Measurements from ENCODE around the gene VPS13C.
"Not testable (repeated sequence)": the region's sequence is repeated elsewhere in the genome, so short reads cannot be mapped to it uniquely, and the experiment has no call there.

Gene VPS13C

GRCh38 chr15:62069551-62069950 is 9.3 kb upstream of the VPS13C start:
- no peak for DNase-seq (ENCODE audit: low spot score)

- DNase-seq (ENCODE audit: low spot score): no peak
Observed at GRCh38 chr15:62068810-62069167, 8.5 kb upstream of the VPS13C start.

DNA sequence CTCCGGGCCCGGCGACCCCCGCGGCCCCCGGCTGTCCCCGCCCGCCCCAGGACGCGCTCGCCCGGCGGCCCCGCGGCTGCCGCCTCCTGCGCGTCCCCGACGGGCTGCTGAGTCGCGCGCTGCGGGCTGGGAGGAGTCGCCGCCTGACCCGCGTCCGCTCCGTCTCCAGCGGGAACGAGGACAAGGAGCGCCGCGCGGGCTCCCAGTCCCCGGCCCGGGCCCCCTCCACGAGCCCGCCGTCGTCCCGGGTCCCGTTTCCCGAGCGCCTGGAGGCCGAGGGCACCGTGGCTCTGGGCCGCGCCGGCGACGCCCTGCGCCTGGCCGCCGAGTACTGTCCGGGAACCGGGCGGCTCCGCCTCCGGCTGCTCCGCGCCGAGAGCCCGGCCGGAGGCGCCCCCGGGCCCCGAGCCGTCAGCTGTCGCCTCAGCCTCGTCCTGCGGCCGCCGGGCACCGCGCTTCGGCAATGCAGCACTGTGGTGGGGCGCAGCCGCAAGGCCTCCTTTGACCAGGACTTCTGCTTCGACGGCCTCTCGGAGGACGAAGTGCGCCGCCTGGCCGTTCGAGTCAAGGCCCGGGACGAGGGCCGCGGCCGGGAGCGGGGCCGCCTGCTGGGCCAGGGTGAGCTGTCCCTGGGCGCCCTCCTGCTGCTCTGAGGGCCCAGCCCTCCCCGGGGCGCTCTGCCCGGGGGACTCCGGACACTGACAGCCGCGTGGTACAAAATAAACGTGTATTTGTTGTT is 8.0 kb upstream of the VPS13C start:
- DNase-seq (ENCODE audit: low spot score): no peak

- no peak for DNase-seq (ENCODE audit: low spot score)
Observed at GRCh38 chr15:62067448-62068044, 7.3 kb upstream of the VPS13C start.

DNA sequence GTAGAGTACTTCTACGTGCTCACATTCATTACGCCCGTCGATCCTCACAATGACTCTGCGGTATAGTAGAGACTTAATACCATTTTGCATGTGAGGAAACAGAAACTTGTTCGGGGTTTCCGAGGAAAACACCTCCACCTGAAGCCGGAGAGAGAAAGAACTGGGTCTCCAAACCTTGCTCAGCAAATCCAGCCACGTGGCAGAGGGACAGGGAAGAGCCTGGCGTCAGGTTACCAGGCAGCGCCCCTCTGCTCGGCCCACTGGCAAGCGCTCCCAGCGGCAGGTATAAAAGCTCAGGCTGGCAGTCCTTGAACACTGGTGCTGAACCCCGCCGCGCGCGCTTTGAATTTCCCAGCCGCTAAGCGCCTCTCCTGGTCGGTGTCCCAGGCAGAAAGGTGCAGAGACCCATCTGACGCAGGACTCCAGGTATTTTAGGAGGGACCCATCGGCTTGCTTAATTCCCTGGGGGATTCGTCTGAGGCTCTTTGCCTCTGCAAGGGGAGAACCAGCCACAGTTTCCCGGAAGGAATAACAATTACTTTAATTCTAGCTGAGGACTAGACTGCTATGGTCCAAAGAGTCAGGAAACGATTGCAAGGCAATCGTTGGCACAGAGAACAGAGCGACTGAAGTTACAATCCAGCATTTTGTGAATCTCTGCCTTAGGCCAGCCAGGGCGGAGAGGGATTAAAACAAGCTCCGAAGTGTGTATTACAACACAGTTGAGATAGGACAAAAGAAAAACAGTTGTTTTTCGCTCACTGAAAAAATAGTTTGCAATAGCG is 6.6 kb upstream of the VPS13C start, which contains the start of gene C2CD4A:
Gene C2CD4A (plus strand): TSS at position 315 of the 785 bp plus-strand sequence. CDS start 637 bp downstream, outside the sequence.
- DNase-seq (ENCODE audit: low spot score): peak; percentile 34

- DNase-seq (ENCODE audit: low spot score): no peak
Observed at GRCh38 chr15:62063825-62064635, 3.8 kb upstream of the VPS13C start.

GRCh38 chr15:62060896-62061280 is 641 bp upstream of the VPS13C start:
- no peak for DNase-seq (ENCODE audit: low spot score)

- DNase-seq (ENCODE audit: low spot score): peak; percentile 59
Observed at GRCh38 chr15:62059816-62060112, 483 bp downstream of the VPS13C start.

DNA sequence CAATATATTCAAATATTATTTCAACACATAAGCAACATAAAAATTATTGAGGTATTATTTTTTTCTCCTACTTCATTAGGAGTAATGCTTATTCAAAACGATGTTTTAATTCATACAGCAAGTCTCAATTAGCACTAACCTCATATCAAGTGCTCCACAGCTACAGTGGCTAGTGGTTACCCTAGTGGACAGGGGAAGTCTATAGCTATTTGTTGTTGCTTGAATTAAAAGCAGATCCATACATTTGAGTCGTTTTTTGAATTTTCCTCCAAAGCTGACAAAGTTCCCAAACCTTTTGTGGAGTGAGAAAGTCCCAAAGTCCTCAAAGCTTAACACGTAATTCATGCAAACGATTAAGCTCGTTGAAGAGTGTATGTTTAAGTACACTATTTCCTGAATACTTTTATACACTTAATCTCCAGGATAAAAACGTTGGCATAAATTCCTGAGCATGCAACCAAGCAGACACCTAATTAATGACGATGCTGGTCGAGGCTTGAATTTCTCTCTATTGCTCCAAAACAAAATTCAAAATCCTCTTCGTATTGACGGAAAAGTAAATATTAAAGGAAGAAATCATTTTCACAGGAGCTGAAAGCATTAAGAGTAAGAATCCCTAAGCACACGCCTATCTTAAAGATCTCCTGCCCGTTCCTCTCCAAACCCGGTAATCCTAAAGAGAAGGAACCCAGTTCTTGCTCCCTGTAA is 985 bp downstream of the VPS13C start:
- DNase-seq (ENCODE audit: low spot score): no peak

DNA sequence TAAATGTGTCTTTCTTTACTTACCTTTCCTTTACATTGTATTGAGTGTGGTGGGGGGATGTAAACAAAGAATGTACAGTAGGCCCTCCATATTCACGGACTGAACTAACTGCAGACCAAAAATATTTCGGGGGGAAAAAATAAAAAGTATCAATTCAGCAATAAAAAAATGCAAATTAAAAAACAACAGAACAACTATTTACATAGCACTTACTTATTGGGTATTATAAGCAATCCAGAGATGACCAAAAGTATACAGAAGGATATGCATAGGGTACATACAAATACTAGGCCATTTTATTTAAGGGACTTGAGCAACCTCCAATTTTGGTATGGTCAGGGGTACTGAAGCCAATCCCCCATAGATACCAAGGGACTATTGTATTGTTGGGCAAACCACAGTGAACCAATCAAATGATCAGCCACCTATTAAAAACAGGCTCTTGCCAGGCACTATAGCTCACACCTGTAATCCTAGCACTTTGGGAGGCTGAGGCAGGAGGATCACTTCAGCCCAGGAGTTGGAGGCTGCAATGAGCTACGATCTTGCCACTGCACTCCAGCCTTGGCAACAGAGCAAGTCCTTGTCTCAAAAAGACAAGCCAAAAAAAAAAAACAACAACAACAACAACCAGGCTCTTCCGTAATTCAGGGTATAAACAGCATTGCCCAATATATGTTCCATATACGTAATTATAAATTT is 1.8 kb downstream of the VPS13C start:
- no peak for DNase-seq (ENCODE audit: low spot score)

DNA sequence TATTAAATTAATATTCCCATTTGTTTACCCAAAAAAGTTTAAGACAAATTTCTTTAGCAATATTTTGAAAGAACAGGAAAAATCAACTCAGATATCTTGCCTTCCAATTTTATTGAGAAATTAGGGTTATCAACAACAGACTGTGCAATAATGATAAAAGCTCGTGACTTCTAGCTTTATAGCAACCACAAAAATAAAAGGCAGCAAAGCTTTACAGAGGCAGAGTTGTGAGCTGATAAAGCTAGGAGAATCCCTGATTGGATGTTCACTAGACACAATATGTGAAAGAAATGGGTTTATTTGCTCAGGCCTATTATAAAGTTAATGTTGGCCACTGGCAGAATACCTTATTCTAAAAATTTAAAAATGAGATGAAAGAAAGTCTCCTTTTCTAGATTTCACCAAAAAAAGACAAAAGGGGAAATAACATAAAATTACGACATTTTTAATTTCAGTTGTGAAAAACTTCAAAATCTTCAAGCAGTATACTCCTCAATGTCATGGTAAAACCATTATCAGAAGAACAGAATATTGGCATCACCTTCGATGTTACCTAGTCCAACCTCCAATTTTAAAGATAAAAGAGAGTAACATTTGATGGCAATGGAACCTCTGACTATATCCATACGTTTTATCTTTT is 2.8 kb downstream of the VPS13C start:
- DNase-seq (ENCODE audit: low spot score): no peak

- DNase-seq (ENCODE audit: low spot score): no peak
Observed at GRCh38 chr15:62054979-62055378, 5.3 kb downstream of the VPS13C start.

DNA sequence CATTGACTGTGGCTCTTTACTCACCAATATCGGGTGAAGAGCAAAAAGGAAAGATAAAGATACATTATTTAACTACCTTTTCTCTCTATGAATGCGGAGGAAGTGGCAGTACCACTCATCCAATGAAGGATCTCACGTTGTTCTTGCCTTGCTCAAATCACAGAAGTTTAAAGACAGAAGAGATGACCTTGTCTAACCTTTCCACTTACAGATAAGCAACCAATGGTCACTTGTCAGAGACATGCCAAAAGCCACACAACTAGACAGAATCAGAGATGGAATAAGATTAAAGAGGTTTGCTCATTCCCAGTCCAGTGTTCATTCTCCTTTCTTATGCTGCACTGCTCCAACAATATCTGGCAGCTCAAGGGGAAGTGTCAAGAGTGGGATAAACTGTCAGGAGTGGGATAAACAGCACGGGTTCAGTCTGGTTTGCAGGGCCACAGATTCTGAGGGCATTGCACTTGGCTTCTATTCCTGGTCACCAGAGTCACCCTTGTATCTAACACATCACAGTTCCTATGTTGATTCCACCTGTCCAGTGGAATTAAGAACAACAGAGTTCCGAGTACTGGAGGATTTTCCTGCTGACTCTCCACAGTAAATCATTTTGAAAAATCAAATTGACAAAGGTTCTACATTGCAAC is 6.7 kb downstream of the VPS13C start:
- no peak for DNase-seq (ENCODE audit: low spot score)

DNA sequence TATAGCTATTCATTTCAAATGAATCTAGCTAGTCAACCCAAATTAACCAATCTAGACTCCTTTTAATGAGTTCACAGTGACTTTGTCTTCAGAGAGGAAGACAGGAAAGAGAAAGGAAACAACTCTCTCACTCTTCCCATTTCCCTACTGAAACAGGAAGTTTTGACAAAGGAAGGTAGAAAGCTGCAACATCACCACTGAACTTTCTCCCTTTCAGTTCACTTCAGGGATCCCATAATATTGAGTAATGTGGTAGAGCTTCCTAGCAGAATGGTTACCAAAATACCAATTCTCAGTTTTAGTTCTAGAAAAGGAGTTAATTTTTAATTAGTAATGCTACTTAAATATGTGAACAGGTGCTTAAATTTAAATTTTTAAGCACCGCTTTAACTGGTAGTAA is 7.5 kb downstream of the VPS13C start:
- no peak for DNase-seq (ENCODE audit: low spot score)

GRCh38 chr15:62051166-62051565 is 9.1 kb downstream of the VPS13C start:
- DNase-seq (ENCODE audit: low spot score): no peak

GRCh38 chr15:62050115-62050514 is 10.1 kb downstream of the VPS13C start:
- no peak for DNase-seq (ENCODE audit: low spot score)

DNA sequence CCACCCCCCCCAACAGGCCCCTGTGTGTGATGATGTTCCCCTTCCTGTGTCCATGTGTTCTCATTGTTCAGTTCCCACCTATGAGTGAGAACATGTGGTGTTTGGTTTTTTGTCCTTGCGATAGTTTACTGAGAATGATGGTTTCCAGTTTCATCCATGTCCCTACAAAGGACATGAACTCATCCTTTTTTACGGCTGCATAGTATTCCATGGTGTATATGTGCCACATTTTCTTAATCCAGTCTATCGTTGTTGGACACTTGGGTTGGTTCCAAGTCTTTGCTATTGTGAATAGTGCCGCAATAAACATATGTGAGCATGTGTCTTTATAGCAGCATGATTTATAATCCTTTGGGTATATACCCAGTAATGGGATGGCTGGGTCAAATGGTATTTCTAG is 12.0 kb downstream of the VPS13C start:
- DNase-seq (ENCODE audit: low spot score): not testable (repeated sequence)

- no peak for DNase-seq (ENCODE audit: low spot score)
Observed at GRCh38 chr15:62047282-62047827, 12.9 kb downstream of the VPS13C start.

DNA sequence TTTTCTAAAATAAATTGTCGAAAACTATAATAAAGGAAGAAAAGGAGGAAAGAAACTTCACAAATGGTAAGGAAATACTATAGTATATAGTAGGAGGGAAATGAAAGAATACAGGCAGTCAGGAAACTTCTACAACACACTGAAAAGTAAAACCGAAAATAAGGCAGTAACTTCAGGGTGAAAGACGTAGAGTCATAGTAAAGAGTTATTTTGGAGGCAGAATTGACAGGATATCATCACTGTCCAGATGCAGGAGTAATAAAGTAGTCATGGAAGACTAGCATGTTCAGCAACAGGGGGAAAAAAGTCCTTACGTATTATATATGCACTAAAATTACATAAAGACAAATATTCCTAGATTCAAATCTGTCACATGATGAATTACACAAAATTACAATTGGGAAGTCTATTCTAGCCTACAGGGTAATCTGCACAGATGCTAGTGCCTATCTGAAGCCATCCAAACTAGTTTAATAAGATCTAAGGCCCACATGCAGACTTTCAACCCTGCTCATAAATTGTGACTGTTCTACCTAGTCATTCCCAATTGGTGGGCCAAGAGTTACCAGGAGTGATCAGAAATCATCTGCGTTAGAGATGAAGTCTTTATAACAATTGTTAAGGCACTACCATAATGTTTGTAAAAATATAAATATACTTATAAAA is 14.0 kb downstream of the VPS13C start:
- no peak for DNase-seq (ENCODE audit: low spot score)
